Liver (tissue), 2 donors: ENCODE results near the gene LRP10.

Source experiments
- JUND ChIP-seq, 2 donors: IDR thresholded peaks; 2 replicates each; pipeline ENCODE4 v1.6.1; 2016; ENCODE audit warnings: antibody characterized with exemption in 2 of 2
- RAD21 ChIP-seq, 2 donors: IDR thresholded peaks; 2 replicates each; pipeline ENCODE4 v1.6.1; 2016; ENCODE audit warnings: antibody characterized with exemption in 2 of 2, mild to moderate bottlenecking in 2 of 2
- REST ChIP-seq: IDR thresholded peaks from 2 replicates; pipeline ENCODE4 v1.6.1; 2016; ENCODE audit warnings: antibody characterized with exemption, mild to moderate bottlenecking
- ZBTB33 ChIP-seq: IDR thresholded peaks from 2 replicates; pipeline ENCODE4 v1.6.1; 2016; ENCODE audit warnings: antibody characterized with exemption
- donor health status: healthy.

- TF ChIP-seq RAD21 (IDR thresholded peaks at IDR 0.05) = peak in 1 of 2 donors; percentile 6
- TF ChIP-seq JUND (IDR thresholded peaks at IDR 0.05) = peak; percentile 44 to 52
- TF ChIP-seq ZBTB33 = peak; percentile 68
- peak; percentile 77 for TF ChIP-seq REST
These were observed 57.8 kb downstream of the LRP10 start, which contains the start of gene PRMT5 for GRCh38 chr14:22929104-22929960.
